A673 (cell line): Measurements from ENCODE around the gene PHACTR3.

Source experiments
- CTCF ChIP-seq: fragments of 300-800, 200-600 bp; sonication (generic); conservative IDR thresholded peaks from 2 replicates; pipeline ENCODE4 v1.5.1; 2017; ENCODE audit warnings: low read depth, mild to moderate bottlenecking, antibody characterized with exemption, low read length, moderate library complexity, mixed read lengths
- EZH2 ChIP-seq: fragments of 200-600 bp; sonication (generic); IDR thresholded peaks from 2 replicates; pipeline ENCODE4 v1.6.1; 2017; ENCODE audit warnings: borderline replicate concordance, low read depth, mild to moderate bottlenecking, mixed read lengths, antibody characterized with exemption, low read length; ENCODE audit not compliant: poor library complexity, severe bottlenecking

DNA sequence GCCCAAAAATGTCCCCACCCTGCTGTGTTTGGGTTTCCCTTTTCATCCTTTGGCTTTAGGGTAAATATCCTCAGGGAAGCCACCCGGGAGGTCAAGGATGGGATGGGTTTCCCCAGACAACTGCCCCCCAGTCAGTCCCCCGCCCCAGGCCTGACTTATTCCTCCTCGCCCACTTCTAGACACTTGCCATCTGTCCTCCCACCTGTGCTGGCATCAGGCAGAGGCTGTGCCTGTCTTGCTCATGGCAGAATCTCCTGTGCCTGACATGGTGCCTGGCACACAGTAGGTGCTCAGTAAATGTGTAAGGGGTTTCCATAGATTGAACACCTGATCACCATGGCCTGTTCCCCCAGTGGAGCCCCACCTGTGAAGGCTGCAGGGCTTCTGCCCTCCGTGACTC is 141.8 kb downstream of the PHACTR3 start:
- TF ChIP-seq CTCF, result no peak
- no peak for TF ChIP-seq EZH2
